H9 (cell line): ENCODE data around the gene MEGF8. TPM values are rescaled to one million over a fixed set of nuclear protein-coding genes. Genes with fewer than 3 reads are reported as not detected.
"Not testable (repeated sequence)": the region's sequence is repeated elsewhere in the genome, so short reads cannot be mapped to it uniquely, and the experiment has no call there.

Experiments
- DNase-seq: peaks from one replicate; pipeline ENCODE4 v3.0.0-alpha.2; 2017
- H2AFZ ChIP-seq: one replicate; pipeline ENCODE4 v1.6.1; 2013; ENCODE audit warnings: mild to moderate bottlenecking, low read length, control low read depth, moderate library complexity
- H2AK5ac ChIP-seq: 2 replicates; pipeline ENCODE4 v1.6.1; 2013; ENCODE audit warnings: low read length, control low read depth, mixed read lengths; ENCODE audit not compliant: insufficient read length
- H2BK120ac ChIP-seq: one replicate; pipeline ENCODE4 v1.6.1; 2013; ENCODE audit warnings: low read depth, mild to moderate bottlenecking, low read length, control low read depth, inconsistent platforms; ENCODE audit not compliant: poor library complexity, severe bottlenecking
- H2BK12ac ChIP-seq: 2 replicates; pipeline ENCODE4 v1.6.1; 2013; ENCODE audit warnings: low read length, control low read depth, mixed read lengths, low read depth; ENCODE audit not compliant: insufficient read length
- H2BK15ac ChIP-seq: 2 replicates; pipeline ENCODE4 v1.6.1; 2013; ENCODE audit warnings: low read depth, low read length, control low read depth
- H2BK20ac ChIP-seq: one replicate; pipeline ENCODE4 v1.6.1; 2013; ENCODE audit warnings: low read depth, mild to moderate bottlenecking, low read length, control low read depth, inconsistent platforms; ENCODE audit not compliant: poor library complexity, severe bottlenecking
- H2BK5ac ChIP-seq: 2 replicates; pipeline ENCODE4 v1.6.1; 2013; ENCODE audit warnings: low read length, control low read depth, mixed read lengths; ENCODE audit not compliant: insufficient read length
- H3K14ac ChIP-seq: 2 replicates; pipeline ENCODE4 v1.6.1; 2013; ENCODE audit warnings: low read length, control low read depth; ENCODE audit not compliant: insufficient read depth
- H3K18ac ChIP-seq: 2 replicates; pipeline ENCODE4 v1.6.1; 2013; ENCODE audit warnings: low read depth, mild to moderate bottlenecking, mixed read lengths, low read length, control low read depth; ENCODE audit not compliant: insufficient read length
- H3K23ac ChIP-seq: 2 replicates; pipeline ENCODE4 v1.6.1; 2013; ENCODE audit warnings: low read length, control low read depth, mixed read lengths, low read depth; ENCODE audit not compliant: insufficient read length
- H3K23me2 ChIP-seq: 2 replicates; pipeline ENCODE4 v1.6.1; 2013; ENCODE audit warnings: low read depth, mild to moderate bottlenecking, mixed read lengths, low read length, control low read depth; ENCODE audit not compliant: insufficient read length, poor library complexity, severe bottlenecking
- H3K27ac ChIP-seq: 2 replicates; pipeline ENCODE4 v1.5.1; 2013; ENCODE audit warnings: low read length, control low read depth, mixed read lengths, low read depth; ENCODE audit not compliant: insufficient read length
- H3K27me3 ChIP-seq: 2 replicates; pipeline ENCODE4 v1.6.1; 2013; ENCODE audit warnings: low read length, control low read depth, inconsistent platforms; ENCODE audit not compliant: insufficient read depth
- H3K4ac ChIP-seq: 2 replicates; pipeline ENCODE4 v1.6.1; 2013; ENCODE audit warnings: low read depth, mild to moderate bottlenecking, control low read depth, inconsistent platforms, low read length, moderate library complexity
- H3K4me1 ChIP-seq: 2 replicates; pipeline ENCODE4 v1.6.1; 2013; ENCODE audit warnings: low read length, control low read depth, inconsistent platforms; ENCODE audit not compliant: insufficient read depth
- H3K4me2 ChIP-seq: 2 replicates; pipeline ENCODE4 v1.6.1; 2013; ENCODE audit warnings: low read length, control low read depth, mixed read lengths; ENCODE audit not compliant: insufficient read length, insufficient read depth
- H3K56ac ChIP-seq: 2 replicates; pipeline ENCODE4 v1.6.1; 2013; ENCODE audit warnings: low read depth, mild to moderate bottlenecking, mixed read lengths, low read length, control low read depth; ENCODE audit not compliant: insufficient read length
- H3K79me1 ChIP-seq: 2 replicates; pipeline ENCODE4 v1.6.1; 2013; ENCODE audit warnings: low read depth, mild to moderate bottlenecking, moderate library complexity, low read length, control low read depth, inconsistent platforms; ENCODE audit not compliant: insufficient read depth, poor library complexity, severe bottlenecking
- H3K79me2 ChIP-seq: 2 replicates; pipeline ENCODE4 v1.6.1; 2013; ENCODE audit warnings: low read length, control low read depth, inconsistent platforms; ENCODE audit not compliant: insufficient read depth
- H3K9ac ChIP-seq: 2 replicates; pipeline ENCODE4 v1.6.1; 2013; ENCODE audit warnings: low read length, control low read depth, mixed read lengths; ENCODE audit not compliant: insufficient read length; ENCODE audit errors: extremely low read depth
- H3K9me3 ChIP-seq: one replicate; pipeline ENCODE4 v1.6.1; 2013; ENCODE audit warnings: low read depth, low read length, inconsistent platforms; ENCODE audit not compliant: control insufficient read depth
- H3T11ph ChIP-seq: one replicate; pipeline ENCODE4 v1.6.1; 2013; ENCODE audit warnings: mild to moderate bottlenecking, low read length, control low read depth, inconsistent platforms
- H4K20me1 ChIP-seq: one replicate; pipeline ENCODE4 v1.6.1; 2013; ENCODE audit not compliant: control insufficient read depth, insufficient read length, insufficient read depth
- H4K5ac ChIP-seq: 2 replicates; pipeline ENCODE4 v1.6.1; 2013; ENCODE audit warnings: low read depth, mild to moderate bottlenecking, mixed read lengths, low read length, control low read depth; ENCODE audit not compliant: insufficient read length
- H4K8ac ChIP-seq: replicated peaks from 2 replicates; pipeline ENCODE4 v1.6.1; 2013; ENCODE audit warnings: low read length, control low read depth, mixed read lengths, low read depth; ENCODE audit not compliant: insufficient read length
- H4K91ac ChIP-seq: 2 replicates; pipeline ENCODE4 v1.6.1; 2013; ENCODE audit warnings: low read depth, mild to moderate bottlenecking, moderate library complexity, mixed read lengths, low read length, control low read depth; ENCODE audit not compliant: insufficient read length
- H3K27ac Mint-ChIP-seq, 3 experiments: 2 replicates in 2 of 3; 3 replicates in 1 of 3; pipeline ENCODE4 v1.8.0; 2020 to 2021; ENCODE audit warnings: mixed read lengths in 3 of 3, mild to moderate bottlenecking in 1 of 3, moderate library complexity in 1 of 3
- H3K27me3 Mint-ChIP-seq: 2 replicates; pipeline ENCODE4 v1.8.0; 2021; ENCODE audit warnings: low read depth, mild to moderate bottlenecking, moderate library complexity, mixed read lengths
- H3K36me3 Mint-ChIP-seq, 3 experiments: 2 replicates in 2 of 3; 3 replicates in 1 of 3; pipeline ENCODE4 v1.8.0; 2020 to 2021; ENCODE audit warnings: low read depth in 3 of 3, mixed read lengths in 3 of 3; ENCODE audit not compliant: insufficient read depth in 1 of 3
- H3K4me1 Mint-ChIP-seq, 2 experiments: 2 replicates each; pipeline ENCODE4 v1.8.0; 2020; ENCODE audit warnings: mixed read lengths in 2 of 2
- H3K4me3 Mint-ChIP-seq, 2 experiments: 2 replicates in 1 of 2; 3 replicates in 1 of 2; pipeline ENCODE4 v1.8.0; 2020 to 2021; ENCODE audit warnings: mild to moderate bottlenecking in 2 of 2, mixed read lengths in 2 of 2, moderate library complexity in 1 of 2
- H3K9me3 Mint-ChIP-seq, 2 experiments: 2 replicates in 1 of 2; 3 replicates in 1 of 2; pipeline ENCODE4 v1.8.0; 2020; ENCODE audit warnings: mild to moderate bottlenecking in 2 of 2, mixed read lengths in 2 of 2, moderate library complexity in 1 of 2
- WGBS: extraction: QIAGEN DNeasy Blood & Tissue Kit; methylation state at CpG from one replicate; pipeline ENCODE4 v1.1.7; 2013; ENCODE audit warnings: missing lambda C conversion rate, low lambda C conversion rate, mixed read lengths; ENCODE audit not compliant: insufficient read length; ENCODE audit errors: extremely low coverage; 5-methylcytosine and 5-hydroxymethylcytosine counted together
- total RNA-seq: library from RNA; stranded (reverse); gene quantifications from 2 replicates; pipeline ENCODE4 v1.2.1, GENCODE V29; 2021
- TF ChIP-seq, protein P1 (sequence below): fragments of 200-600 bp; sonication (generic); conservative IDR thresholded peaks from 3 replicates; pipeline ENCODE4 v1.8.0; 2021; ENCODE audit warnings: antibody characterized with exemption, mild to moderate bottlenecking

The MEGF8 gene
- total RNA-seq, 1 experiment from 2014 or later, result 28.4 TPM

DNA sequence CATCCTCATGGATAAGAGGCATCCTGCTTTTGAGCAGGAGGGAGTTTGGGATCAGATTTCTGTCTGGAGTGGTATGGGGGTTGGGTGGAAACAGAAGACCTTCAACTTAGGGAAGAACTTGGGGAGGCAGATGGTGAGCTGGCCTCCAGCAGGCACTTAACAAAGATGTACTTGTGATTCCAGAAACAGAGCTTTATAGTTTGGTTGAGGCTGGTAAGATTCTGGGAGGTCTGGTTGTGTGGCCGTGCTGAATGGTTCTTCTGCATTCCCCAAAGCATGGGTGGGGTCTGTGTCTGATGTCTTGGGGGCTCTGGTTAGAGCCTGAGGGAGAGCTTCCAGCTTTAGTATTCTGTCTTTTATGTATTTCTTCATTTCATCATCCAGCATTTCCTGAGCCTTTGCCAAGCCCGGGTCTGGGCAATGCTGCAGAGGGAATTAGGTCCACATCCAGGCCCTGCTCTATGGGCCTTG, 4.8 kb downstream of the MEGF8 start:
- TF ChIP-seq, protein P1, sequence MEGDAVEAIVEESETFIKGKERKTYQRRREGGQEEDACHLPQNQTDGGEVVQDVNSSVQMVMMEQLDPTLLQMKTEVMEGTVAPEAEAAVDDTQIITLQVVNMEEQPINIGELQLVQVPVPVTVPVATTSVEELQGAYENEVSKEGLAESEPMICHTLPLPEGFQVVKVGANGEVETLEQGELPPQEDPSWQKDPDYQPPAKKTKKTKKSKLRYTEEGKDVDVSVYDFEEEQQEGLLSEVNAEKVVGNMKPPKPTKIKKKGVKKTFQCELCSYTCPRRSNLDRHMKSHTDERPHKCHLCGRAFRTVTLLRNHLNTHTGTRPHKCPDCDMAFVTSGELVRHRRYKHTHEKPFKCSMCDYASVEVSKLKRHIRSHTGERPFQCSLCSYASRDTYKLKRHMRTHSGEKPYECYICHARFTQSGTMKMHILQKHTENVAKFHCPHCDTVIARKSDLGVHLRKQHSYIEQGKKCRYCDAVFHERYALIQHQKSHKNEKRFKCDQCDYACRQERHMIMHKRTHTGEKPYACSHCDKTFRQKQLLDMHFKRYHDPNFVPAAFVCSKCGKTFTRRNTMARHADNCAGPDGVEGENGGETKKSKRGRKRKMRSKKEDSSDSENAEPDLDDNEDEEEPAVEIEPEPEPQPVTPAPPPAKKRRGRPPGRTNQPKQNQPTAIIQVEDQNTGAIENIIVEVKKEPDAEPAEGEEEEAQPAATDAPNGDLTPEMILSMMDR, result no peak
- Histone ChIP-seq H3K79me1 (peaks cover 11% of the 10 kb centered on the region), H4K5ac (no peak overlapping the region), H3T11ph (no peak overlapping the region), H3K9ac (no peak overlapping the region), H3K79me2 (peaks cover 5% of the 10 kb centered on the region; the same call in 1 of the 2 replicates), H3K27me3 (no peaks in the 10 kb centered on the region), H3K23me2 (peaks cover 9% of the 10 kb centered on the region), H2BK12ac (no peak overlapping the region), H3K18ac (no peak overlapping the region), H2BK120ac (no peak overlapping the region), H3K56ac (no peak overlapping the region), H2AK5ac (no peak overlapping the region), H3K4ac (no peak overlapping the region), H4K91ac (no peak overlapping the region), H4K8ac (no peak overlapping the region), H3K4me2 (no peak overlapping the region), H3K23ac (no peak overlapping the region), H4K20me1 (no peaks in the 10 kb centered on the region), H2BK5ac (no peak overlapping the region), H3K27ac (no peak overlapping the region), H2BK20ac (no peak overlapping the region), H3K14ac (no peak overlapping the region), H2AFZ (no peak overlapping the region), H2BK15ac (no peak overlapping the region), H3K9me3 (no peaks in the 10 kb centered on the region), H3K4me1 (no peaks in the 10 kb centered on the region; the same call in 1 of the 2 replicates)
- peaks cover 2% of the 10 kb centered on the region; the same call in 1 of the 2 replicates for H3K27me3 Mint-ChIP-seq
- peaks cover 22 to 28% of the 10 kb centered on the region in 2 experiments for H3K4me1 Mint-ChIP-seq
- WGBS, result no CpG with 5 or more reads among the region's 2 CpGs
- DNase-seq, result no peak
- H3K27ac Mint-ChIP-seq, result peak overlapping the region in 1 of 3 experiments; percentile 56; a peak in 1 of 7 replicates
- H3K9me3 Mint-ChIP-seq, result no peaks in the 10 kb centered on the region
- H3K4me3 Mint-ChIP-seq, result no peak overlapping the region; a peak in 1 of 5 replicates
- H3K36me3 Mint-ChIP-seq, result no peaks in the 10 kb centered on the region; a peak in 1 of 7 replicates

DNA sequence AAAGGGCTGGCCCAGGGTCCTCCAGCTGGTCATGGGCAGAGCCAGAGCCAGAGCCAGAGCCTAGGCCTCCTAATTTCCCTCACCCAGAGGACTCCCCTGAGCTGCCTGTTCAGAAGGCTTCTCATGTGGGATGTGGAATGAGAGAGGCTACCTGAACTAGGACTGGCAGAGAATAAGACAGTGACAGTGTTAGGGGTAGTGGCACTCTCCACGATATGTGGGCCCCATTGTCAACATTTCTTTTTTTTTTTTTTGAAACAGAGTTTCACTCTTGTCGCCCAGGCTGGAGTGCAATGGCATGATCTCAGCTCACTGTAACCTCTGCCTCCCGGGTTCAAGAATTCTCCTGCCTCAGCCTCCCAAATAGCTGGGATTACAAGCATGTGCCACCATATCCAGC, 5.9 kb downstream of the MEGF8 start:
- H4K20me1 ChIP-seq, result not testable (repeated sequence)

More for the DNA sequence above, 5.9 kb downstream of the MEGF8 start:
- not testable (repeated sequence) for H2BK12ac ChIP-seq, H3K23ac ChIP-seq, H3K27ac ChIP-seq, H3K4me1 ChIP-seq, H4K5ac ChIP-seq, H2BK5ac ChIP-seq, H3K27ac Mint-ChIP-seq, H3K79me2 ChIP-seq, H3K9me3 ChIP-seq, H2AFZ ChIP-seq, H3K27me3 ChIP-seq, H2BK20ac ChIP-seq, H4K8ac ChIP-seq, H3T11ph ChIP-seq, H4K91ac ChIP-seq, H3K4me3 Mint-ChIP-seq, H2AK5ac ChIP-seq, H3K56ac ChIP-seq, H3K27me3 Mint-ChIP-seq, H3K36me3 Mint-ChIP-seq, H2BK120ac ChIP-seq, H3K18ac ChIP-seq, DNase-seq, H3K23me2 ChIP-seq, H3K4me2 ChIP-seq, H2BK15ac ChIP-seq, H3K14ac ChIP-seq, H3K4ac ChIP-seq, H3K9ac ChIP-seq, H3K9me3 Mint-ChIP-seq
- peaks cover 21 to 28% of the 10 kb centered on the region in 2 experiments for H3K4me1 Mint-ChIP-seq
- peaks cover 11% of the 10 kb centered on the region for H3K79me1 ChIP-seq
- WGBS, result no CpG with 5 or more reads among the region's 3 CpGs
